Erythroblast (primary cell): ENCODE measurements around the gene PRL.

Source experiments
- GATA1 ChIP-seq: IDR thresholded peaks from 2 replicates; pipeline ENCODE4 v1.6.1; 2011; ENCODE audit warnings: low read depth, mild to moderate bottlenecking, control low read depth, low read length, moderate library complexity
- POLR2A ChIP-seq: IDR thresholded peaks from 2 replicates; pipeline ENCODE4 v1.6.1; 2011; ENCODE audit warnings: mild to moderate bottlenecking, low read length

- TF ChIP-seq POLR2A (no peak), GATA1 (no peak)
These were observed 769 bp downstream of the PRL start for GRCh38 chr6:22296067-22296466.
